Activated CD4-positive, alpha-beta T cell treated with anti-CD3 and anti-CD28 coated beads for 36 hours (primary cell): ENCODE results near the gene GNAS-AS1. TPM values are rescaled to one million over a fixed set of nuclear protein-coding genes. Genes with fewer than 3 reads are reported as not detected.

ENCODE experiments used
- ATAC-seq: fragments of 200-7000 bp; cut with Tn5 transposase; one replicate; pipeline ENCODE4 v1.10.0; 2021; ENCODE audit warnings: mild to moderate bottlenecking, moderate library complexity
- CTCF ChIA-PET: fragments of 350-600 bp; sonication (Branson Sonifier 250); formaldehyde crosslinking; loops from one replicate; lab custom pipeline; 2021; ENCODE audit warnings: antibody characterized with exemption; lab: Charles Lee
- POLR2A ChIA-PET: fragments of 350-600 bp; sonication (Branson Sonifier 250); formaldehyde crosslinking; loops from one replicate; lab custom pipeline; 2021; ENCODE audit warnings: antibody characterized with exemption, inconsistent platforms; lab: Charles Lee
- DNase-seq: peaks from one replicate; pipeline ENCODE4 v3.0.0-alpha.2; 2020
- H3K27ac Mint-ChIP-seq: one replicate; pipeline ENCODE4 v1.8.0; 2021; ENCODE audit warnings: mixed read lengths
- H3K27me3 Mint-ChIP-seq: one replicate; pipeline ENCODE4 v1.8.0; 2021; ENCODE audit warnings: mixed read lengths
- H3K36me3 Mint-ChIP-seq: one replicate; pipeline ENCODE4 v1.8.0; 2021; ENCODE audit warnings: low read depth, mixed read lengths
- H3K4me1 Mint-ChIP-seq: one replicate; pipeline ENCODE4 v1.8.0; 2021; ENCODE audit warnings: mixed read lengths
- H3K4me3 Mint-ChIP-seq: one replicate; pipeline ENCODE4 v1.8.0; 2021; ENCODE audit warnings: mild to moderate bottlenecking, moderate library complexity, mixed read lengths
- H3K9me3 Mint-ChIP-seq: one replicate; pipeline ENCODE4 v1.8.0; 2021; ENCODE audit warnings: low read depth, mixed read lengths
- intact Hi-C, 2 experiments: fragments of 100-400 bp; cut with DNase I in 1 of 2; cut with micrococcal nuclease in 1 of 2; formaldehyde crosslinking; loops; one replicate each; pipeline versions ENCODE4 v1.14.2 to v1.15.1; 2022 to 2024; cut with DNase I, micrococcal nuclease
- total RNA-seq, 2 experiments: library from RNA; stranded (reverse); gene quantifications; one replicate each; pipeline ENCODE4 v1.2.3, GENCODE V29; 2021

The GNAS-AS1 gene
- total RNA-seq, 2 experiments from 2014 or later = 1.1 to 1.9 TPM

DNA sequence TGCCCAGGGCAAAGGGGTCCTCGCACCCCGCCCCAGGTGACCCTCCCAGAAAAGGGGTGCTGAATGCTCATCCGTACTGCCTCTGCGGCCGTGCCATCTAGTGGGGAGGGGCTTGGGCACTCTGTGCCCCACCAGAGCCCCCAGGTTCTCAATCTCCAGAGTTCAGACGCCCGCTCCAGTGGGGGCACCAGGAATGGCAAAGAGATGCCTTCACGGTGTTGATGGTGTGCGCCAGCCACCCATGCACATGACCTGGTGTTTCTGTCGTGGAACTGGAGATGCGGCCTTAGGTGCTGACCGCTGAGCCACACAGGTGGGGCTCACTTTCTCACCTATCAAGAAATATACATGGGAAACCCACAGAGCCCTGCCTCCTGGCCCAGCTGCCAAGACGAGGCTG is 30.8 kb downstream of the GNAS-AS1 start:
- H3K4me1 Mint-ChIP-seq = peaks cover 16% of the 10 kb centered on the region

DNA sequence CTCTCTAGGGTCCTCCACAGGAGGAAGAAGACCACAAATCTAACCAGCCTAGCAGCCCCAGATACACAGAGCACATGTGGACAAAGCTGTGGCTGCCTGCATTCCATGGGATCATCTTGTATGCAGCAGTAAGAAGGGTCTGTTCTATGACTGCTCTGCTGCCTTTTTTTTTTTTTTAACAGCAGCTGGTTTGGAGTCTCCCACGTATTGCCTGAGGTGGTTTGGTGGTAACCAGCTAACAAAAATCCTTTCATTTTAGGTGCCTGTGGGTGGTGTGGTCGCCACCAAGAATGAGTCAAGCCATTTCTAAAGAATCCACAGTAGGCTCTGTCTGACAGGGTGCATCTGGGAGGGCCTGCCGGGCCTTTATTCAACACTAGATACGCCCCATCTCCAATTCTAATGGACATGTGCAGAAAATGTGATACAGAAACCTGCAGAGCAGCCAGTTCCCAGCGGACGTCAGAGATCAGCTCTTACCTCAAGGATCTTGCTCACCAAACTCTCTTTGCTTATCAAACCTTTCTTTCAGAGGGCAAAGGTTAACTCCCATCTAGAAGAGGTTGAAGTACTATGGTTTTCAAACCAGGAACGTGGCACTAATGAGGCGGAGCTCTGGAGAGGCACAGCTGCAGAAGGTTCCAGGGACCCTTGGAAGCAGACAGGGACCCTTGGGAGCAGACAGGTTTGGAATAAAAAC is 32.0 kb downstream of the GNAS-AS1 start:
- Mint-ChIP-seq H3K36me3 (peaks cover 17% of the 10 kb centered on the region), H3K4me1 (peaks cover 16% of the 10 kb centered on the region), H3K4me3 (no peak overlapping the region), H3K27ac (no peak overlapping the region), H3K27me3 (peaks cover 24% of the 10 kb centered on the region), H3K9me3 (peaks cover 8% of the 10 kb centered on the region)
- ATAC-seq = peak; percentile 97
- CTCF ChIA-PET = interaction anchor here (0.5 to 1.6 kb wide), 4 partner anchors 11 to 24 kb away, joined by 3 to 6 read pairs (median 3); no protein-coding TSS in a partner anchor
- POLR2A ChIA-PET = no interaction called here
- DNase-seq = peak; percentile 91
- intact Hi-C loops = loop anchor here (1.0 to 10.0 kb wide), 4 partner anchors 34 to 1204 kb away; partner anchors contain the start of gene GNAS (in 1 of the 2)

More for the DNA sequence above, 30.8 kb downstream of the GNAS-AS1 start:
- ATAC-seq = no peak
- peaks cover 17% of the 10 kb centered on the region for H3K36me3 Mint-ChIP-seq
- ChIA-PET CTCF (no interaction called here), POLR2A (interaction anchor here (1.2 kb wide), 1 partner anchor 15 kb away, joined by 3 read pairs; no protein-coding TSS in a partner anchor)
- intact Hi-C loops = loop anchor here (2.0 to 10.0 kb wide), 3 partner anchors 335 to 1205 kb away; no protein-coding TSS in a partner anchor
- peaks cover 8% of the 10 kb centered on the region for H3K9me3 Mint-ChIP-seq
- no peak overlapping the region for H3K4me3 Mint-ChIP-seq
- no peak for DNase-seq
- H3K27ac Mint-ChIP-seq = no peak overlapping the region
- H3K27me3 Mint-ChIP-seq = peaks cover 23% of the 10 kb centered on the region

DNA sequence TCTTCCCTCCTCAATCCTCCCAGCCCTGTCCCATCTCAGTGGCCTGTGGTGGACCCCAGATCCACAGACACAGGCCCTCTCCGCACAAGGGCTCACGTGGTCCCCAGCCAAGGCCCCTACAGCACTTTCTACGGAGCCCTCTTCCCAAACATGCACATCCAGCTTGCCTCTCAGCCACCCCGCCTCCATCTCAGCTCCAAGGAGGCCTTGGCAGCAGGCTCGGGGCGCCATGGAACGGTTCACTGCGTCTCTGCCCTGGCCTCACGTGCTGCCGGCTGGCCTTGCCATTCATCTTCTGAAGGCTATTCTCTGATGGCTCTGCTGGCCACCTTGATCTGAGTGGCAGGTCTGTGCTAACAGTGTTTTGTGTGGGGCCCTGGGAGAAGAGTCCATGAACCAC is 33.0 kb downstream of the GNAS-AS1 start:
- Mint-ChIP-seq H3K4me3 (no peak overlapping the region), H3K4me1 (peaks cover 16% of the 10 kb centered on the region), H3K27me3 (peaks cover 33% of the 10 kb centered on the region), H3K27ac (no peak overlapping the region), H3K9me3 (peaks cover 8% of the 10 kb centered on the region), H3K36me3 (peaks cover 17% of the 10 kb centered on the region)
- ATAC-seq (no peak), DNase-seq (no peak)
- CTCF ChIA-PET = interaction anchor here (0.9 to 1.6 kb wide), 2 partner anchors 15 to 33 kb away, joined by 3 to 6 read pairs; partner anchors contain the start of gene GNAS-AS1
- intact Hi-C loops = loop anchor here (1.0 to 10.0 kb wide), 4 partner anchors 35 to 1203 kb away; partner anchors contain the start of gene GNAS (in 1 of the 2)
- POLR2A ChIA-PET = no interaction called here

DNA sequence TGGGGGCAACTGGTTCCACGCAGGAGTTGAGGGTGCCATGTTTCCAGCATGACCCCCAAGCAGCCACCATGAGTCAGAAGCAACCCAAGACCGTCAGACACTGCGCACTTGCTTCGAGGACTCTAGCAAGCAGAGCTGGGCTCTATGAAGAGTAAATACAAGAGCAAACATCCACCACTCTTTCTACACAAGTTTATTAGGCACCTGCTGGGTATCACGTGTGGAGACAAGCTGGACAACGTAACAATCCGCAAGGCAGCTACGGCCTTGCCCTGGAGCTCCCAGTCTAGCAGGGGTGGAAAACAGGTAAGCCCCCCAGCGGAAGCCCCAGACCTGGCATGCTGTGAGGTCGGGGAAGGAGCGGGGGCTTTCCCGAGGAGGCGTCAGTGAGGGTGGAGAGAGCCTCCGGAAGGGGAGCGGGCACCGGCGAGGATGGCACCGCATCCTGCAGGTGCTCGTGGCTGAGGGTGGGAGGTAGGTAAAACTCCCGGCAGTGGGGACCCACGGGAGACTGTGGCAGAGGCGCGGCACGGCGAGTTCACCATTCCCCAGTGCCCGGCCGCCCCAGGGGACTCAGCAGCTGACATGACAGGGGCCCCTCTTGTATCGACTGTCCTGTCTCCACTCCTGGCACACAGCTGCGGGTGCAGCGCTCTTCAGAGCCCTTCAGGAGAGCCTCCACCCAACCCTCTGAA is 33.6 kb downstream of the GNAS-AS1 start:
- no peak overlapping the region for H3K27ac Mint-ChIP-seq
- intact Hi-C loops = loop anchor here (10.0 kb wide), 2 partner anchors 332 to 1202 kb away; no protein-coding TSS in a partner anchor
- ChIA-PET POLR2A (interaction anchor here (0.7 kb wide), 1 partner anchor 319 kb away, joined by 3 read pairs; no protein-coding TSS in a partner anchor), CTCF (interaction anchor here (0.9 kb wide), 1 partner anchor 33 kb away, joined by 3 read pairs; the partner anchor contains the start of gene GNAS-AS1)
- H3K4me3 Mint-ChIP-seq = no peak overlapping the region
- peaks cover 35% of the 10 kb centered on the region for H3K27me3 Mint-ChIP-seq
- ATAC-seq (no peak), DNase-seq (no peak)
- H3K36me3 Mint-ChIP-seq = peaks cover 17% of the 10 kb centered on the region
- H3K9me3 Mint-ChIP-seq = peaks cover 8% of the 10 kb centered on the region
- peaks cover 16% of the 10 kb centered on the region for H3K4me1 Mint-ChIP-seq

DNA sequence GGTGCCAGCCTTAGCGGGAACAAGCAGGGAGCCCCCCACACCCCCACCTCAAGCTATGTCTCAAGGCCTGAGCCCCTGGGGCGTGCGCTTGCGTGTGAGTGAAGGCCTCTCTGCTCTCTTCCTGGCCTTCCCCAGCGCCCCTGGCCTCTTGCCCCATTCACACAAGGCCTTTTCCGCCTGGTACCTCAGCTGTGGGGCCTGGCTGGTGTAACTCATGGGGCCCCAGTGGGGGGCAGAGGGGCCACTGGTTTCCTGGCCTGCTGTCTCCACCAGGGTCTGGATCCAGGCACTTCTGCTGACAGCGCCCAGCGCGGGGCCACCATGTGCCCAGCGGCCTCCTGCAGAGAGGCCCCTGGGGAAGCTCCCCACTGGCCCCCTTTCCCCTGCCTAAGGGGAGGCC is 34.7 kb downstream of the GNAS-AS1 start:
- peaks cover 4% of the 10 kb centered on the region for H3K9me3 Mint-ChIP-seq
- peaks cover 16% of the 10 kb centered on the region for H3K4me1 Mint-ChIP-seq
- H3K4me3 Mint-ChIP-seq = no peak overlapping the region
- peaks cover 38% of the 10 kb centered on the region for H3K27me3 Mint-ChIP-seq
- POLR2A ChIA-PET = no interaction called here
- intact Hi-C loops = loop anchor here (10.0 kb wide), 2 partner anchors 331 to 1201 kb away; no protein-coding TSS in a partner anchor
- CTCF ChIA-PET = no interaction called here
- no peak overlapping the region for H3K27ac Mint-ChIP-seq
- DNase-seq (no peak), ATAC-seq (no peak)
- peaks cover 13% of the 10 kb centered on the region for H3K36me3 Mint-ChIP-seq

DNA sequence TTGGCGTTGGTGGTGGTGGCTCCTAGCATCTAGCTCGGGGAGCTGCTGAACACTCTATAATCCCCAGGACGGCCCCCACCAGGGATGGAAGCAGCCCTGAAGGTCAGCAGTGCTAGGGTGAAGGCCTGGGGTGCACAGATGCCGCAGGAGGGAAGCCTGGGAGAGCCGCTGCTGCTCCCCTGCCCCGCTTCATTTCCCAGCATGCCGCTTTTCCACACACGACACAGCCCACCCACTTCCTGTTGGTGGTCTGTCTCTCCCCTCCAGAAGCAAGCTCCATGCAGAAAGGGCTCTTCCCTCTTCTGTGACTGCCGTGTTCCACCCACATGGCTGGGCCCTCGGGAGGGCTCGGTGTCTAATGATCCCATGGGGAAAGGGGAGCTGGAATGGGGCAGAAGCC is 35.3 kb downstream of the GNAS-AS1 start:
- CTCF ChIA-PET = interaction anchor here (0.5 to 0.7 kb wide), 2 partner anchors 363 to 1467 kb away, joined by 3 to 4 read pairs; no protein-coding TSS in a partner anchor
- intact Hi-C loops = loop anchor here (10.0 kb wide), 2 partner anchors 331 to 1201 kb away; no protein-coding TSS in a partner anchor
- POLR2A ChIA-PET = no interaction called here
- Mint-ChIP-seq H3K4me3 (no peak overlapping the region), H3K27me3 (peaks cover 33% of the 10 kb centered on the region), H3K9me3 (no peaks in the 10 kb centered on the region), H3K27ac (no peak overlapping the region), H3K36me3 (peaks cover 7% of the 10 kb centered on the region), H3K4me1 (peaks cover 17% of the 10 kb centered on the region)
- DNase-seq (no peak), ATAC-seq (no peak)

DNA sequence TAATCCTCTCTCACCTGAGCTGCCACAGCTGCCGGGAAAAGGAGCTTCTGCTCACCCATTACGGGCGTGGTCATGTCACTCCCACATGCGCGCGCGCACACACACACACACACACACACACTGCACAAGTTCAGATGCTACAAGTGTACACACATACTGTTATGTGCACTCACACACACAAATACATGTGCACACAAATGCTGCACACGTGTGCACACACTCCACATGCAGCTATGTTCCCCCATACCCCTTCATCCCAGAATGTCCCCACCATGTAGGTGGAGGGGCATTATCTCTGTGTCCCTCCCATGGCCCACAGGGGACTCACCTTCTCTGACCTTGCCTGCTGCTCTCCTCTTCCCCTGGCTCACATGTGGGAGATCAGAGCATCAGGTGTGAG is 37.3 kb downstream of the GNAS-AS1 start:
- intact Hi-C loops = loop anchor here (10.0 kb wide), 2 partner anchors 329 to 1199 kb away; no protein-coding TSS in a partner anchor
- ATAC-seq (no peak), DNase-seq (no peak)
- ChIA-PET POLR2A (no interaction called here), CTCF (no interaction called here)
- Mint-ChIP-seq H3K27me3 (peaks cover 46% of the 10 kb centered on the region), H3K36me3 (peaks cover 6% of the 10 kb centered on the region), H3K4me3 (no peak overlapping the region), H3K9me3 (no peaks in the 10 kb centered on the region), H3K4me1 (peaks cover 7% of the 10 kb centered on the region), H3K27ac (no peak overlapping the region)

DNA sequence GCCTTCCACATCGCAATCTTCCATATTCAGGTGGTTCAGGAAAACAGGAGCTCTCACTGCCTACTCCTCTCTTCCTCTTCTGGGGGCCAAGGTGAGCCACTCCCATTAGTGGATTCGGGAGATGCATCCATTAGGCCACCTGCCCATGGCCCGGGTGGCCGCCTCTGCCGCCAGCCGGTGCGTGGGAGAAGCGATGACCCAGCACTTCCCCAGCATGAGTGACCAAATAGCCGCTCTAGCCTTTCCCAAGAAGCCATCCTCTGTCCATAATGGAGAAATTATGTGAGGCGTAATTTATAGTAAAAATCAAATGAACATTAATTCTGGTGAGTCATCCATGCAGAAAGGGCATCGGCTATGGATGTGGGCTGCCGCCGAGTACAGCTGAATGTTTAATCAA is 39.4 kb downstream of the GNAS-AS1 start:
- DNase-seq (no peak), ATAC-seq (no peak)
- POLR2A ChIA-PET = no interaction called here
- Mint-ChIP-seq H3K27me3 (peaks cover 44% of the 10 kb centered on the region), H3K4me1 (peaks cover 2% of the 10 kb centered on the region), H3K27ac (no peak overlapping the region), H3K4me3 (no peak overlapping the region), H3K36me3 (no peaks in the 10 kb centered on the region), H3K9me3 (no peaks in the 10 kb centered on the region)
- intact Hi-C loops = loop anchor here (10.0 kb wide), 2 partner anchors 327 to 1197 kb away; no protein-coding TSS in a partner anchor
- CTCF ChIA-PET = interaction anchor here (0.8 kb wide), 1 partner anchor 42 kb away, joined by 3 read pairs; no protein-coding TSS in a partner anchor

DNA sequence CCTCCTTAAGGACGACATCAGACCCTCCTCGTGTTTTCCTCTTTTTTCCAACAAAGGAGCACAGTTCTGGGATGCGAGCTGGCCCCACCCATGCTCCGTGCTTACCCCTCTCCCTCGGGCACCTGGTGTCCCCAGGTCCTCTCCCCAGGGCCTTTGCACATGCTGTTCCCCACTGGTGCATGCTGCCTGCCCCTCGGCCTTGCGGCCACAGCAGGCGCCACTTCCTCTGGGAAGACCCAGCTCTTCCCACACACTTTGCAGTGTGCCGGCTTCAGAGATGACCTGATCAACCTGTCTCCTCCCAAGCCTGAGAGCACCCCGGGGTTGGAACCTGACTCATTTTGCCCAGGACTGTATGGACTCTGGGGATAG is 39.8 kb downstream of the GNAS-AS1 start:
- Mint-ChIP-seq H3K27ac (no peak overlapping the region), H3K4me1 (peaks cover 2% of the 10 kb centered on the region), H3K9me3 (no peaks in the 10 kb centered on the region), H3K27me3 (peaks cover 46% of the 10 kb centered on the region), H3K36me3 (no peaks in the 10 kb centered on the region), H3K4me3 (no peak overlapping the region)
- no peak for ATAC-seq
- no peak for DNase-seq
- CTCF ChIA-PET = interaction anchor here (0.8 kb wide), 1 partner anchor 42 kb away, joined by 3 read pairs; no protein-coding TSS in a partner anchor
- POLR2A ChIA-PET = no interaction called here
- intact Hi-C loops = loop anchor here (10.0 kb wide), 2 partner anchors 326 to 1196 kb away; no protein-coding TSS in a partner anchor

DNA sequence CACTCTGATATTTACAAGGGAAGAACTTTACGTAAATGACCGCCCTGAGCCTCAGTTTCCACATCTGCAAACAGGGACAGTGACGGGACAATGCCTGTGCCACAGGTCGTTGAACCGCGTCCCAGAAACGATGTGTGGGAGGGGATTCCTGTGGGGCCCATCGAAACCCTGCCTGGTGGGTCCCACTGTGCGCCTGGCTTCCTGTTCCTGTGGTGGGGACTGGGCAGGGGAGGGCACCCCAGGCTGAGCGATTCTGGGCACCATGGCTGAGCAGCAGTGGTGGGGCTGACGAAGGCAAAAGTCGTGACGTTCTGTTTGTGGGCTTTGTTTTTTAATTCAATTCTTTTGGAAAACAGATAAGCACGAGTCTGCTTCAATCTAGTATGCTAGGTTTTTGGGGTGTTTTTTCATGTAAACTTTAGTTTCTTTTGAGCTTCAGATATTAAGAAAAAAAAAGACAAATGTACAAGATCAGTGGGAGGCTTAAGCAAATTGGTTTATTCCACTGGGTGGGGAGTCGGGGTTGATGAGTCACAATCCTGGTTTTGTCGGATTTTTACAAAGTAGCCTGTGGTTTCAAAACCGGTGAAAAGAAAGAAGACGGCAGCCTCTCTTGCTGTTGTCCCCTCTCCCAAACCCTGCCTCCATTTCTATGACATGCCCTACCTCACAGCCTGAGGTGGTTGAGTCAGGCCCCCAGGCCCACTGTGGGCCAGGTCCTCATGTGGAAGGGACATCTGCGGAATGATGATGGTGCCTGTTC is 40.4 kb downstream of the GNAS-AS1 start:
- POLR2A ChIA-PET = no interaction called here
- Mint-ChIP-seq H3K4me3 (no peak overlapping the region), H3K27ac (no peak overlapping the region), H3K4me1 (peaks cover 2% of the 10 kb centered on the region), H3K27me3 (peaks cover 45% of the 10 kb centered on the region), H3K36me3 (no peaks in the 10 kb centered on the region), H3K9me3 (no peaks in the 10 kb centered on the region)
- ATAC-seq = peak; percentile 39
- intact Hi-C loops = loop anchor here (10.0 kb wide), 2 partner anchors 325 to 1195 kb away; no protein-coding TSS in a partner anchor
- CTCF ChIA-PET = interaction anchor here (0.7 to 0.8 kb wide), 2 partner anchors 12 to 43 kb away, joined by 3 to 4 read pairs; no protein-coding TSS in a partner anchor
- DNase-seq = peak; percentile 26
